Endothelial cell of umbilical vein (primary cell): ENCODE data around the gene ADAM10. TPM values are rescaled to one million over a fixed set of nuclear protein-coding genes. Genes with fewer than 3 reads are reported as not detected.

Experiments used
- BruUV-seq: library from RNA; stranded (reverse); fragments of 400-500 nt; replicated peaks from 2 replicates; lab custom pipeline; 2021; lab: Mats Ljungman, UMichigan
- CTCF ChIA-PET: fragments of 300-600, 350-600 bp; sonication (Branson Sonifier 250); formaldehyde crosslinking; loops from one replicate; lab custom pipeline; 2021; ENCODE audit warnings: antibody characterized with exemption, inconsistent platforms; lab: Charles Lee
- POLR2A ChIA-PET: fragments of 300-600, 350-600 bp; sonication (Branson Sonifier 250); formaldehyde crosslinking; loops from one replicate; lab custom pipeline; 2021; ENCODE audit warnings: antibody characterized with exemption, inconsistent platforms; lab: Charles Lee
- DNase-seq: peaks from one replicate; pipeline ENCODE4 v3.0.0-alpha.2; 2011; ENCODE audit warnings: low read depth, low spot score
- FAIRE-seq: peaks from 2 replicates; lab custom pipeline; 2011; peaks lifted over from hg19 to GRCh38; lab: Jason Lieb, UNC
- H2AFZ ChIP-seq: 2 replicates; pipeline ENCODE4 v1.6.0; 2012; ENCODE audit warnings: low read depth, low read length, control low read depth, inconsistent platforms
- H3K27ac ChIP-seq: 2 replicates; pipeline ENCODE4 v1.5.1; 2011; ENCODE audit warnings: low read depth, mild to moderate bottlenecking, control low read depth, low read length, moderate library complexity; ENCODE audit not compliant: insufficient read depth
- H3K27me3 ChIP-seq, 2 experiments: 2 replicates each; pipeline versions ENCODE4 v1.6.0 to v1.6.1; 2011; ENCODE audit warnings: low read length in 2 of 2, mixed read lengths in 1 of 2; ENCODE audit not compliant: control insufficient read depth in 2 of 2, insufficient read depth in 2 of 2
- H3K36me3 ChIP-seq, 2 experiments: 2 replicates in 1 of 2; 3 replicates in 1 of 2; pipeline ENCODE4 v1.5.1; 2011; ENCODE audit warnings: low read length in 2 of 2, mild to moderate bottlenecking in 1 of 2, moderate library complexity in 1 of 2; ENCODE audit not compliant: control insufficient read depth in 2 of 2, insufficient read depth in 2 of 2; ENCODE audit errors: extremely low read depth in 1 of 2
- H3K4me1 ChIP-seq: 3 replicates; pipeline ENCODE4 v1.5.1; 2011; ENCODE audit warnings: mild to moderate bottlenecking, low read length; ENCODE audit not compliant: control insufficient read depth, insufficient read depth; ENCODE audit errors: extremely low read depth
- H3K4me2 ChIP-seq: 2 replicates; pipeline ENCODE4 v1.6.1; 2011; ENCODE audit warnings: low read length, control low read depth, mixed read lengths; ENCODE audit not compliant: insufficient read depth
- H3K4me3 ChIP-seq, 3 experiments: fragments of 200-600 bp in 1 of 3; sonication (generic), shearing (Covaris generic) in 1 of 3; replicated peaks in 1 of 3; 2 replicates each; pipeline ENCODE4 v1.5.1; 2011 to 2016; ENCODE audit warnings: control low read depth in 3 of 3, low read length in 3 of 3, mild to moderate bottlenecking in 2 of 3, inconsistent platforms in 1 of 3, low read depth in 1 of 3, moderate library complexity in 1 of 3; ENCODE audit not compliant: insufficient read depth in 1 of 3
- H3K79me2 ChIP-seq: 2 replicates; pipeline ENCODE4 v1.6.0; 2012; ENCODE audit warnings: low read length, inconsistent platforms; ENCODE audit not compliant: control insufficient read depth, insufficient read depth
- H3K9ac ChIP-seq: replicated peaks from 2 replicates; pipeline ENCODE3; 2011; ENCODE audit warnings: low read length, control low read depth; ENCODE audit not compliant: insufficient read depth; ENCODE audit errors: extremely low read depth
- H3K9me1 ChIP-seq: replicated peaks from 3 replicates; pipeline ENCODE4 v1.6.0; 2011; ENCODE audit warnings: mild to moderate bottlenecking, low read length; ENCODE audit not compliant: control insufficient read depth, insufficient read depth; ENCODE audit errors: extremely low read depth
- H3K9me3 ChIP-seq: replicated peaks from 2 replicates; pipeline ENCODE4 v1.5.1; 2012; ENCODE audit warnings: low read length, inconsistent platforms; ENCODE audit not compliant: control insufficient read depth, insufficient read depth
- H4K20me1 ChIP-seq: replicated peaks from 2 replicates; pipeline ENCODE3; 2011; ENCODE audit warnings: mild to moderate bottlenecking, low read length; ENCODE audit not compliant: control insufficient read depth, insufficient read depth; ENCODE audit errors: extremely low read depth
- EZH2 ChIP-seq: IDR thresholded peaks from 2 replicates; pipeline ENCODE4 v1.6.1; 2012; ENCODE audit warnings: borderline replicate concordance, low read depth, mild to moderate bottlenecking, moderate library complexity, low read length, inconsistent platforms; ENCODE audit not compliant: severe bottlenecking
- FOS ChIP-seq: IDR thresholded peaks from 2 replicates; pipeline ENCODE4 v1.6.1; 2011; ENCODE audit warnings: mild to moderate bottlenecking, low read length, moderate library complexity, borderline replicate concordance; ENCODE audit not compliant: insufficient read depth
- GATA2 ChIP-seq: IDR thresholded peaks from 2 replicates; pipeline ENCODE4 v1.7.0; 2011; ENCODE audit warnings: low read depth, mild to moderate bottlenecking, moderate library complexity, mixed read lengths, low read length; ENCODE audit not compliant: insufficient read length, insufficient read depth
- JUN ChIP-seq: IDR thresholded peaks from 2 replicates; pipeline ENCODE4 v1.6.1; 2011; ENCODE audit warnings: borderline replicate concordance, low read depth; ENCODE audit not compliant: insufficient read length, insufficient read depth
- MAX ChIP-seq: IDR thresholded peaks from 2 replicates; pipeline ENCODE4 v1.6.1; 2011; ENCODE audit not compliant: insufficient read depth, insufficient read length
- POLR2A ChIP-seq: IDR thresholded peaks from 2 replicates; pipeline ENCODE4 v1.6.1; 2012; ENCODE audit warnings: low read depth, mild to moderate bottlenecking, control low read depth, low read length
- POLR2AphosphoS5 ChIP-seq: IDR thresholded peaks from 2 replicates; pipeline ENCODE4 v1.6.1; 2012; ENCODE audit warnings: low read depth, mild to moderate bottlenecking, control low read depth, low read length, moderate library complexity; ENCODE audit not compliant: insufficient read depth
- dilution Hi-C: fragments of 300-500 bp; cut with MboI; formaldehyde crosslinking; loops from one replicate; pipeline ENCODE4 v1.15.0; 2019; ENCODE audit warnings: low sequenced_read_pairs; ENCODE audit not compliant: extremely low pct_ligation_motif_present
- intact Hi-C: fragments of 100-400 bp; cut with micrococcal nuclease; formaldehyde crosslinking; loops from one replicate; pipeline ENCODE4 v1.10.0; 2022
- polyA plus RNA-seq, 4 experiments: library from polyadenylated mRNA; depleted of rRNA in 3 of 4; stranded (reverse) in 3 of 4; unstranded in 1 of 4; fragments of >200 nt; gene quantifications; 2 replicates each; pipeline versions ENCODE4 v1.2.1 to v1.2.3, GENCODE V29; 2011 to 2012; ENCODE audit warnings: missing spikeins in 1 of 4
- total RNA-seq: library from RNA; stranded (reverse); gene quantifications from 2 replicates; pipeline ENCODE4 v1.2.3, GENCODE V29; 2021
- TF ChIP-seq, protein P1 (sequence below), 2 donors: IDR thresholded peaks; 1 replicate in 1 of 2; 2 replicates in 1 of 2; pipeline ENCODE4 v1.5.1; 2011; ENCODE audit warnings: low read length in 2 of 2, mild to moderate bottlenecking in 2 of 2, moderate library complexity in 2 of 2, control low read depth in 1 of 2, inconsistent platforms in 1 of 2, low read depth in 1 of 2; ENCODE audit not compliant: insufficient read depth in 1 of 2; ENCODE audit errors: extremely low read depth in 1 of 2

The ADAM10 gene
- total and polyA plus RNA-seq, 2 donors (not counting 3 experiments of a cell fraction or from before 2014, with no cell fraction given), result 91.3 to 203 TPM

DNA sequence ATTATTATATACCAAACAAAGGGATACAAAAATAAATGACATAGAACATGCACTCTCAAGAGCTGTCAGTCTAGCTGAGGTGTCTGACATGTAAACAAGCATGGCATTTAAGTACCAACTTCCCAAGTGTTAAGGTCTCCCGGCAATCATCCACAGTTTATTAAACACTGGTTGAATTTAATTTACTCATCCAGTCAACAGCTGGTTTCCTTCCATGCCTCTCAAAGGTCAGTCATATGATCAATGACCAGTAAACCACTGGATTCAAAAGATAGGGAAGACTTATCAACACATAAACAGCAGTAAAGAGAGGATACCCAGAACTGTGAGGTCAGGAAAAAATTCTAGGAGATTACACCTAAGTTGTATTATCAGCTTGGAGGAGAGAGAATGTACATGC is 80.4 kb downstream of the ADAM10 start:
- Histone ChIP-seq H3K9me3 (no peaks in the 10 kb centered on the region), H3K4me2 (no peak overlapping the region), H3K27me3 (no peaks in the 10 kb centered on the region), H3K9me1 (no peaks in the 10 kb centered on the region), H4K20me1 (peaks cover 2% of the 10 kb centered on the region), H3K4me3 (no peak overlapping the region), H3K4me1 (peaks cover 3% of the 10 kb centered on the region), H3K79me2 (peaks cover 2% of the 10 kb centered on the region), H3K36me3 (no peaks in the 10 kb centered on the region), H2AFZ (no peak overlapping the region), H3K27ac (no peak overlapping the region), H3K9ac (no peak overlapping the region)
- dilution Hi-C loops, result no loop called here
- POLR2A ChIA-PET, result no interaction called here
- no peak for DNase-seq
- no TSS peak for BruUV-seq
- intact Hi-C loops, result no loop called here
- no peak for FAIRE-seq
- CTCF ChIA-PET, result no interaction called here
- TF ChIP-seq GATA2 (no peak), FOS (no peak), POLR2AphosphoS5 (no peak), MAX (no peak), EZH2 (no peak), JUN (no peak), POLR2A (no peak)
- TF ChIP-seq, protein P1, sequence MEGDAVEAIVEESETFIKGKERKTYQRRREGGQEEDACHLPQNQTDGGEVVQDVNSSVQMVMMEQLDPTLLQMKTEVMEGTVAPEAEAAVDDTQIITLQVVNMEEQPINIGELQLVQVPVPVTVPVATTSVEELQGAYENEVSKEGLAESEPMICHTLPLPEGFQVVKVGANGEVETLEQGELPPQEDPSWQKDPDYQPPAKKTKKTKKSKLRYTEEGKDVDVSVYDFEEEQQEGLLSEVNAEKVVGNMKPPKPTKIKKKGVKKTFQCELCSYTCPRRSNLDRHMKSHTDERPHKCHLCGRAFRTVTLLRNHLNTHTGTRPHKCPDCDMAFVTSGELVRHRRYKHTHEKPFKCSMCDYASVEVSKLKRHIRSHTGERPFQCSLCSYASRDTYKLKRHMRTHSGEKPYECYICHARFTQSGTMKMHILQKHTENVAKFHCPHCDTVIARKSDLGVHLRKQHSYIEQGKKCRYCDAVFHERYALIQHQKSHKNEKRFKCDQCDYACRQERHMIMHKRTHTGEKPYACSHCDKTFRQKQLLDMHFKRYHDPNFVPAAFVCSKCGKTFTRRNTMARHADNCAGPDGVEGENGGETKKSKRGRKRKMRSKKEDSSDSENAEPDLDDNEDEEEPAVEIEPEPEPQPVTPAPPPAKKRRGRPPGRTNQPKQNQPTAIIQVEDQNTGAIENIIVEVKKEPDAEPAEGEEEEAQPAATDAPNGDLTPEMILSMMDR (IDR thresholded peaks at IDR 0.05; ENCODE audit: extremely low read depth in 1 of 2, insufficient read depth in 1 of 2, low read depth in 1 of 2, low read length in 2 of 2), result no peak
